GM13977 (cell line): Measurements from ENCODE around the gene ELFN1.

Experiments used
- DNase-seq: peaks from one replicate; pipeline ENCODE4 v3.0.0; 2012; ENCODE audit warnings: low spot score
- in situ Hi-C: fragments of 300-500 bp; cut with MboI; formaldehyde crosslinking; loops from one replicate; pipeline ENCODE4 v1.12.0; 2022; ENCODE audit warnings: low sequenced_read_pairs, low pct_unique_long_range_greater_than_20kb, mixed read lengths, inconsistent platforms; ENCODE audit not compliant: unreplicated experiment
- TF ChIP-seq, protein P1 (sequence below): IDR thresholded peaks from 2 replicates; pipeline ENCODE4 v1.5.1; 2012; ENCODE audit warnings: mild to moderate bottlenecking, control low read depth; ENCODE audit not compliant: insufficient read depth; ENCODE audit errors: extremely low read depth, missing control alignments

The ELFN1 gene

DNA sequence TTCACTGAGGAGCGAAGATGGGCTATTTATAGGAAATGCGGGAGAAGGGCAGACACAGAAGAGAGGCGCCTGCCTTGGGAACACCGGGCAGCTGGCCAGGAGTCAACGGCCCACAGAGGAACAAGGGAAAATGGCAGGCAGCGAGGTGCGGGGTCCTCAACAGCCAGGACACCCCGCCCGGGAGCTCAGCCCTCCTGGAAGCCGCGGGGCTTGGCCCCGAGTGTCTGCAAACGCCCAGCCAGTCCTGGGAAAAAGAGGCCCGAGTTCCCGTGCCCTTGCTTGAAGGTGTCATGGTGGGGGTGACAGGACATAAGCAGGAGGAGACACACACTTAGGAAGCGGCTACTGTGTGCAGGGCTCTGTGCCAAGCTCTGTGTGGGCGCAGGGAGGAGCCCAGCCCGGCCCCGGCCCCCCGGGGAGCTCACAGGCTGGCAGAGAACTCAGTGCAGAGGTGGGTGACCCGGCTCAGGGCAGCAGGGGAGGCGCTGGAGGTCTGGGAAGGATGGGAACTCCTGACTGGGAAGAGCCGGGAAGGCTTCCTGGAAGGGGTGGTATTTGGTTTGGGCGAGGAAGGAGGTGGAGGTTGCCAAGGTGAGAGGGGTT lies 79.9 kb downstream of the ELFN1 start:
- in situ Hi-C loops: no loop called here
- no peak for DNase-seq
- TF ChIP-seq, protein P1, sequence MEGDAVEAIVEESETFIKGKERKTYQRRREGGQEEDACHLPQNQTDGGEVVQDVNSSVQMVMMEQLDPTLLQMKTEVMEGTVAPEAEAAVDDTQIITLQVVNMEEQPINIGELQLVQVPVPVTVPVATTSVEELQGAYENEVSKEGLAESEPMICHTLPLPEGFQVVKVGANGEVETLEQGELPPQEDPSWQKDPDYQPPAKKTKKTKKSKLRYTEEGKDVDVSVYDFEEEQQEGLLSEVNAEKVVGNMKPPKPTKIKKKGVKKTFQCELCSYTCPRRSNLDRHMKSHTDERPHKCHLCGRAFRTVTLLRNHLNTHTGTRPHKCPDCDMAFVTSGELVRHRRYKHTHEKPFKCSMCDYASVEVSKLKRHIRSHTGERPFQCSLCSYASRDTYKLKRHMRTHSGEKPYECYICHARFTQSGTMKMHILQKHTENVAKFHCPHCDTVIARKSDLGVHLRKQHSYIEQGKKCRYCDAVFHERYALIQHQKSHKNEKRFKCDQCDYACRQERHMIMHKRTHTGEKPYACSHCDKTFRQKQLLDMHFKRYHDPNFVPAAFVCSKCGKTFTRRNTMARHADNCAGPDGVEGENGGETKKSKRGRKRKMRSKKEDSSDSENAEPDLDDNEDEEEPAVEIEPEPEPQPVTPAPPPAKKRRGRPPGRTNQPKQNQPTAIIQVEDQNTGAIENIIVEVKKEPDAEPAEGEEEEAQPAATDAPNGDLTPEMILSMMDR: no peak

DNA sequence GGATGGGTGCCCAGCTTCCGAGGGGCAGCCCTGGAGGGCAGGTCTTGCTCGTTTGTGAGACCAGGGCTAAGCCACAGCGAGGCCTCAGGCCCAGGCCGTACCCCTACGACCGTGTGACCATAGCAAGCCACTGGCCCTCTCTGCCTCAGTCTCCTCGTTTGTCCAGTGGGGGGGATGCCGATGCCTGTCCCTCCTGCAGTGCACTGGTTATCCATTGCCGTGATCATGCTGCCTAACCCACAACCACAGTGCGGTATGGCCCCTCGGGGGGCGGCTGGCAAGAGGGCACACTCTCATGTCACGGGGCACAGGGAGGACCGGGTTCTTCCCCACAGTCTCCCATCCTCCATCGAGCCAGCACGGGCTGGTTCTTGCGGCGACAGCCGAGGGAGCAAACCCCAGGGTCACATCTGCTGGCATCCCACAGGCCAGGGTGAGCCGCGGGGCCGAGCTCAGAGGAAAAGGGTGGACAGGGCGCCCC lies 80.5 kb downstream of the ELFN1 start:
- in situ Hi-C loops: no loop called here
- no peak for DNase-seq
- TF ChIP-seq, protein P1: no peak

- in situ Hi-C loops: no loop called here
- TF ChIP-seq, protein P1: no peak
- DNase-seq: no peak
Observed at GRCh38 chr7:1752111-1752510, 82.0 kb downstream of the ELFN1 start.

GRCh38 chr7:1752771-1753563 lies 82.9 kb downstream of the ELFN1 start:
- in situ Hi-C loops: no loop called here
- TF ChIP-seq, protein P1: no peak
- no peak for DNase-seq

DNA sequence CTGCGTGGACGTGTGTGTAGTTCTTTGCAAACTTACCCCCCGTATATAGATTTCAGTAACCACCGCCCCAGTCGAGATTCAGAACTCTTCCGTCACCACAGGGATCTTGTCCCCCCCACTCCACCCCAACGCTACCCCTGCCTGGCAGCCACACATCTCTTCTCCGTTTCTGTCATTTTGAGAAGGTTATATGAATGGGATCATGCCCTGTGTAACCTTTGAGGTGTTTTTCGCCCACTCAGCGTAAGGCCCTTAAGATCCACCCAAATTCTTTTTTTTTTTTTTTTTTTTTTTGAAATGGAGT lies 83.4 kb downstream of the ELFN1 start:
- in situ Hi-C loops: no loop called here
- no peak for DNase-seq
- TF ChIP-seq, protein P1: no peak

DNA sequence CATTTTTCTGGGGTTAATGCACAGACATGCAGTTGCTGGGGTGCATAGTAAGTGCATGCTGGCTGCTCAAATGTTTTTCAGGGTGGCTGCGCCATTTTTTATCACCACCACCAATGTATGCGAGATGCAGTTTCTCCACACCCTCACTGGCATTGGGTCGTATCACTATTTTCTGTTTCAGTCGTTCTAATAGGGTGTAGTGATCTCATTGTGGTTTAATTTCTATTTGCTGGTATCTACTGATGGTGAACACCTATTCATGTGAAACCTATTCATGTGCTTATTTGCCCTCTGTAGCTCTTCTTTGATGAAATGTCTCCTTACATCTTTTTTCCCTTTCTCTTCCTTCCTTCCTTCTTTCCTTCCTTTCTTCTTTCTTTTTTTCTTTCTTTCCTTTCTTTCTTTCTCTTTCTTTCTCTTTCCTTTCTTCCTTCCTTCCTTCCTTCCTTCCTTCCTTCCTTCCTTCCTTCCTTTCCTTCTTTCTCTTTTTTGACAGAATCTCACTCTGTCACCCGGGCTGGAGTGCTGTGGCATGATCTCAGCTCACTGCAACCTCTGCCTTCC lies 84.3 kb downstream of the ELFN1 start:
- in situ Hi-C loops: no loop called here
- TF ChIP-seq, protein P1: no peak
- DNase-seq: no peak
